HG03103 (cell line): ENCODE data around the gene NQO2.
"Not testable (repeated sequence)": the region's sequence is repeated elsewhere in the genome, so short reads cannot be mapped to it uniquely, and the experiment has no call there.

Source experiments
- ATAC-seq: cut with Tn5 transposase; IDR thresholded peaks from one replicate; pipeline ENCODE4 v1.9.1; 2021; ENCODE audit warnings: low read depth; ENCODE audit not compliant: unreplicated experiment

The NQO2 gene

DNA sequence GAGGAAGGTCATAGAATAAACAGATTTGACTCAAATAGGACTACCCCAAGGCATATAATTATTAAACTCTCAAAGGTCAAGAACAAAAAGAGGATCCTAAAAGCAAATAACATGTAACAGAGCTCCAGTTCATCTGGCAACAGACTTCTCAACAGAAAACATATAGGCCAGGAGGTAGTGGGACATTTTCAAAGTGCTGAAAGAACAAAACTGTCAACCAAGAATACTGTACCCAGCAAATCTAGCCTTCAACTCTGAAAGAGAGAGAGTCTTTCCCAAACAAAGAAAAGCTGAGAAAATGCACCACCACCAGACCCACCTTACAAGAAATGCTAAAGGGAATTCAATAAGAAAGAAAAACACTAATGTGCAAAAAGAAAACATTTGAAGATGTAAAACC lies 11.9 kb downstream of the NQO2 start:
- no peak for ATAC-seq

DNA sequence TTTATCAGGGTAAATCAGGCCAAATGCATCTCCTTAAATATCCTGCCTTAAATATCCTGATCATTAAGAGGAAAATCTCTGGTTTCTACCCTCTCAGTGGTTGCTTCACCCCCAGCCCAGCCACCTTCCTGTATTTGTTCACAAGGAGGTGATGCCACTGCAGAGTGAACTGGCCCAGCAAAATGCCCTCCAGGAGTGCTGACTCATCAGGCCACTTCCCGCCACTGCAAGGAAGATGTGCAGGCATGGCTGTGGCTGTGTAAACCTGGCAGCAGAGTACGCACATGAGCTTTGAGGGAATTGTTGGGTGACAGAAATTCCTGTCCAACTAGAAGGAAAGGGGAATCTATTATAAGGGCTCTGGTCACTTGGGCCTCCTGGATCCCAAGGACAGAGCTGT lies 13.8 kb downstream of the NQO2 start:
- no peak for ATAC-seq

DNA sequence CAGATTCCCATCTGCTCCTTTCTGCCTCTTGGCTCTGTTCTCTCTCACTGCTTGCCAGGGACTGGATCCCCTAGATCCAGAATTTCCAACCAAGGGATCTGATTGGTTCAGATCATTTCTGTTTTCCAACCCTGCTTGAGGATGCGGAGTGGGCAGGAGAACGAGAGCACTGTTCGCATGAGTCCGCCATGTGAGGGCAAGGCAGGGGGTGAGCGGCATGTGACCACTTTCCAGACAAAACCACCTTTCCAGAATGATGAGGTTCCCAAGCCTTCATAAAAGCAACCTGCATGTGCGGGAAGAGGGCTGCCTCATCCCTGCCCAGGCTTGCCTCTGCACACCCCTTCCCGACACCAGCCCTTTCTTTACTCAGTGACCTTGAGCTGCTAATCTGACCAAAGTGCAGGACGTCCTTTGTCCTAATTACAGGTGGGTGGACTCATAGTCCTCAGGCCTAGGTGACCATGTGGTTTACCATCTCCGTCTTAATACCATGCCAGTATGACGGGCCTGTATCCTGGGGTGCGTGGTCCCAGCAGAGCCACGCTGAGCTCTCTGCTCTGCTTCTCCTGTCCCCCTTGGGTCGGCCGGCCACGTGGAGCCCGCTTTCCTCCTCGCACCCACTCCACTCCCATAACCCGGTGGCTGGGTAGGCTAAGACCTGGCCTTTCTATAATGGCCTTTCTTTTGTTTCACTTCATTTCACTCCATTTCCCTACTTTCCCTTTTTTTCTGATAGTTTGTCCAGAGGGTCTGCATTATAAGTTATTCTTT lies 14.4 kb downstream of the NQO2 start:
- no peak for ATAC-seq

DNA sequence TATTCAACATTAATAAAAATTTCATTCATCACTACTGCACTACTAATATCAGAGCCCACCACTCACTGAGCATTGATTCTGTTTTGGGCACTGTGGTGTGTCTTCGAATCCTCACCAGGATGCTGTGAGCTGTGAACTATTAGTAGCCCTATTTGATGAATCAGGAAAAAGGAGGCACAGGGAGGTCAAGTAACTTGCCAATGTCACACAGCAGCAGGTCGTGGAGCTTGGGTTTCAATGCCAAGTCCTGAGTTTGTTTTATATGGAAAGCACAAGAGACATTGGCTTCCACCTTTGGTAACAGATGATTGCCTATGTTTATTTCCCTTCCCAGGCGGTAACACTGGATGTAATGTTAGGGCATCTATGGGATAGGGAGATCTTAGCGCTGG lies 15.0 kb downstream of the NQO2 start:
- ATAC-seq: no peak

DNA sequence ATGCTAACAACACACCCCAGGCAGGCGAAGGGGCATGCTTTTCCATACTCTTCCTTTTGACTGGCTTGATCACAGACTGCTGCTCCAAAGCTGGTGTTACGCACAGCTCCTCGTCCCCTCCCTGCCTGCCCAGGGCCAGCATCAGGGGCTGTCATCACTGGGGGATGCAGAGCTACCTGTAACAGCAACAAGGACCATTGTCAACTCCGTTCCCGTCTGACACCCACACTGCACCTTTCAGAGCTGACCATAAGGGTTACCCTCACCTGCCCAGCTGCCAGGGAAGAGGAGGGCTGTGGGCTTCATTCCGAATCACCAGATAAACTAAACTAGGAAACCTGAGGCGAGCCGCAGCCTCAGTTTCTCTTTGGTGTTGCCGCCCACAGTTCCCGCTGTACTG lies 15.4 kb downstream of the NQO2 start:
- no peak for ATAC-seq

DNA sequence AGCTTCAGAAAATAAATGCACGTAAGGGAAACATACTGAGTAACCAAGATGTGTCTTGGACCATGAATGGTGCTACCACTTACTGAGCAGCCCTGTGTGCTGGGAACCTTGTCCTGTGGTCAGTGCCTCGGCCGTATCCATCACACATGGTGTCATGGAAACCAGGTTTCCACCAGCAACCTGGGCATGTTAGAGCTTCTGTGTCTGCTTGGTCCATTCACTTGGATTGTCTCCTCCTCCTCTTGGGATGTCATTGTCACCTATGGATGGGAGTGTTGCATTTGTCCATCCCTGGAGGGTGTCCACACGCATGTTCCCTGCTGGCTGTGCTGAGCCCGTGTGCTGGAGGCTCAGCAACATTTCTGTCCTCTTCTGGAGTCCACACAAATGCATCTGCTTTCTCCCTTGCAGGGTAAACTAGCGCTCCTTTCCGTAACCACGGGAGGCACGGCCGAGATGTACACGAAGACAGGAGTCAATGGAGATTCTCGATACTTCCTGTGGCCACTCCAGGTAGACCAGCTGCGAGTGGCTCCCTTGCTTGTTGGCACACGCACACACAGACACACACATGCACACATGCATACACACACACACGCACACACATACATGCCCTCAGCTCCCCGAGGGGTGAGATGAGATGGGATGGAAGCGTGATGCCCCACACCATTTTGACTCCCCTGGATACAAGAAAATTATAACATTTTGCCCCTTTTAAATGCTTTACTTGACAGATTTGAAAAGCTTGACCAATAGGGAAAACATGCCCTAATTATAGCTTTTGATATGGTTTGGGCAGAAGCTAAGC lies 17.0 kb downstream of the NQO2 start:
- ATAC-seq: no peak

DNA sequence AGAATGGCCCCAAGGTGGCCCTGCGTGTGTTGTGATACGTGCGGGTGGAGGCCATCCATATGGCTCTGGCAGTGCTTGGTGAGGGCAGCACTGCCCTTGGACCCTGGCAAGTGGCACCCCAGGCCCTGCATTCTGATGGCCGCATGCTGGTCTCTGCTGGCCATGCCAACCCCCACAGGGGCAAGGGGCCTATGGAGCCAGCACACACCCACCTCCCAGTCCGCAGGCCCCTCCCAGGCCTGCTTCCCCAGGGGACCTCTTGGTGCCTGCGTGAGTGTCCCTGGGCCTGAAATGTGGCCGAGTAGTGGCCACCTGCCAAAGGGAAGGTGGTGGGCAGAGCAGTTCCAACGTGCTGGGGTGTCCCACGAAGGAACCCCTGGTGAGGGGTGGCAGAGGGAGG lies 17.6 kb downstream of the NQO2 start:
- no peak for ATAC-seq

DNA sequence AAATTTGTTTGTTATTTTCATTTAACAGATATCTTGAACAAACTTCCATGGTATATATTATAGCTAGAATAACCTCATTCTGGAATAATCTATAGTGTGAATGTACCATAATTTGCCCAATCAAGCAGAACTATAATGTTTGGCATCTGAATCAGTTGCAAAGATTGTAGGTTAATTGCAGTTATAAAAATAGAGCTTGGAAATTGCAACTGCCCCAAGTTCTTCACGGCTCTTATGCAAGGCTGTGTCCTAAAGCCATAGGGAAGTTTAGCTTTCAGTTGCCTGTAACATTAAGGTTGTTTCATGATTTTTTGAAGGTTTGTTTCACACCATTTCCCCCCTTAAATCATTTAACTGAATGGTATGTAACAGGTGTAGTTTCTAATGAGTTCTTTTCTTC lies 19.4 kb downstream of the NQO2 start:
- ATAC-seq: no peak

DNA sequence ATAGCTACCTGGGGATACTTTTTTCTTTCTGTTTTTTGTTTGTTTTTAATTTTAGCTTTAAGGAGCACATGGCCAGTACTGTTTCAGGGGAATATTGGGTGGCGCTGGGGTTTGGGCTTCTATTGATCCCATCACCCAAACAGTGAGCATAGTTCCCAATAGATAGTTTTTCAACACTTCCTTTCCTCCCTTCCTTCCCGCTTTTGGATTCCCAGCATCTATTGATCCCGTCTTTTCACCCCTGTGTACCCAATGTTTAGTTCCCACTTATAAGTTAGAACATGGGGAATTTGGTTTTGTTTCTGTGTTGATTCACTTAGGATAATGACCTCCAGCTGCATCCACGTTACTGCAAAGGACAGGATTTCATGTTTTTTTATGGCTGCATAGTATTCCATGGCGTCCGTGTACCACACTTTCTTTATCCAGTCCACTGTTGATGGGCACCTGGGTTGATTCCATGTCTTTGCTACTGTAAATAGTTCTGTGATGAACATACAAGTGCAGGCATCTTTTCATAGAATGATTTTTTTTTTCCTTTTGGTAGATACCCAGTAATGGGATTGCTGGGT lies 20.1 kb downstream of the NQO2 start:
- ATAC-seq: no peak

DNA sequence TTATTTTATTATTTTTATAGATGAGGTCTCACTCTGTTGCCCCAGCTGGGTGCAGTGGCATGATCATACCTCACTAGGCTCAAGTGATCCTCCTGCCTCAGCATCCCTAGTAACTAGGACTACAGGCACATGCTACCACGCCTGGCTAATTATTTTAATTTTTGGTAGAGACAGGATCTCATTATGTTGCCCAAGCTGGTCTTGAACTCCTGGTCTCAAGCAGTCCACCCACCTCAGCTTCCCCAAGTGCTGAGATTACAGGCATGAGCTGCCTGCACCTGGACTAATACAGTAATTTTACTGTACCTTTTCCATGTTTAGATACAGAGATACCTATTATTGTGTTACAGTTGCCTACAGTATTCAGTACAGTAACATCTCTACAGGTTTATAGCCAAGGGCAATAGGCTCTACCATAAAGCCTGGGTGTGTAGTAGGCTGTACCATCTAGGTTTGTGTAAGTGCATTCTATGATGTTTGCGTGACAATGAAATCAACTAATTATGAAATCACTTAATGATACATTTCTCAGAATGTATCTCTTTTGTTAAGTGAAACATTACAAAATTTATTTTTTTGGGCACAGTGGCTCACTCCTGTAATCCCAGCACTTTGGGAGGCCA lies 21.4 kb downstream of the NQO2 start:
- ATAC-seq: not testable (repeated sequence)

DNA sequence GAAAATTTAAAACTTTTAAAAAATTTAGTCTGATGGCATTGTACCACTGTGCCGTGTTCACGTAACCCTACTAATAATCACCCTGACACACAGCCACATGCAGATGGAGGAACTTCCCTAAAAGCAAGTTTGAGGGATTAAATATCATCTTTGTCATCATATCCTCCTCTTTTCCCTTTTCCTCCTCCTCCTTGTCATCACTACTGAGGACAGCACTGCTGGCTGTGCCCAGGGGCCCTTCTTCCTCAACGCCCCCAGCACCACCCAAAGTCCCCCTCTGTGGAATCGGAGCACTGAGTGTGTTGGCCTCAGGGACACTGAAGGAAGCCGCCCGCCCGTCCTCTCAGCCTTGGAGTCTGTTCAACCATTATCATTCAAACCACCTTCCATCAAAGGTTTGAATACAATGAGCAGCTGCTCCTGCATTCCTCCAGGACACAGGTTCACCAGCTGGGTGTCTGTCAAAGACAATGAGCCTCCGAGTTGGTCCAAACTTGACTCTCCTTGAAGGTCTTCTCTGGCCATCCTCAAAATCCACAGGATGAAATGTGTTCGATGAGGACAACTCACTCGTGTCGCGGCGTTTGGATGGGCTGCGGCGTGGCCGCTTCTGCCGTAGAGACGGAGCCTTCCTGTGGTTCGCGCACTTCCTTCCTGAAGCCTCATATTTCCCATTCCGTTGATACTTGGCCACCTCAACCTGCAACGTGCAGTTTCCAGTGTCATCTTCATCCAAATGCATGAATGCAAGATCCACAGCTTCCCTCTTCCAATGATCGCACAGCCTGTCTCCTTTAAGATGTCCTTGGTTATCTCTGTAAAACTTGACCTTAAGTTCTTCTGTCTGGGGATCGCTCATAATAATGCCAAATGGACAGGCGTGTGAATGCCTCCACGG lies 23.3 kb downstream of the NQO2 start:
- ATAC-seq: no peak

DNA sequence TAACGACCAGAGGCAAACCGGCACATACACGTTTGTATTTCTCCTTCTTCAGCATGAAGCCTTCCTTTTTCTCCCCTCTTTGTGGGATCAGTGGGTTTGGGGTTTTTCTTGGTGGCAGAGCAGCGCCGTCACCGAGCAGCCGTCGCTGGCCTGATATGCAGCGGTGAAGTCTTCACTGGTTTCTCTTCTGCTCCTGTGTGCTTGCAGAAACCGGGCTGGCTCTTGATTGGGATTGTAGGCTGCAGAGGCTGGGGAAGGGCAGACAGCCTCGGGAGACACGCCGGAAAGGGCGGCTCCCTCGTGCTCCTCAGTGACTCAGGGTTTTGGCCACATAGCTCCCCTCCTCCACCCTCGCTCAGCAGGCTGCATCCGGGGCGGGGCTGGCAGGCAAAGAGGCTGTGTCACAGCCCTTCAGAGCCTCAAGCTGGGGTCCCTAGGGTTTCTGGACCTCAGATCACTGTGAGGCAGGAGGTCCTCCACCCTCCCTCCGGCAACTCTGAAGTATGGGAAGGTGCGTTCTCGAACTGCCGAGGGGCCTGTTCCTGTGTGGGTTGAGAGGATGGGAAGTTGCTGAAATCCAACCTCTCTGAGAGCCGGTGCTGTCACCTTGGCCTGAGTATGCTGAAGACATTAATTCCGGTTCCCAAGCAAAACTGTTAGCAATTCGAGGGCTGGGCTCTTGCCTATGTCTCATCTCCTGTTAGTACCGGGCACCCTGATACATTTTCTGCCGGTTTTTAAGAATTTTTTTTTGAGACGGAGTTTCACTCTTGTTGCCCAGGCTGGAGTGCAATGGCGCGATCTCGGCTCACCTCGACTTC lies 24.2 kb downstream of the NQO2 start:
- ATAC-seq: peak; percentile 71

DNA sequence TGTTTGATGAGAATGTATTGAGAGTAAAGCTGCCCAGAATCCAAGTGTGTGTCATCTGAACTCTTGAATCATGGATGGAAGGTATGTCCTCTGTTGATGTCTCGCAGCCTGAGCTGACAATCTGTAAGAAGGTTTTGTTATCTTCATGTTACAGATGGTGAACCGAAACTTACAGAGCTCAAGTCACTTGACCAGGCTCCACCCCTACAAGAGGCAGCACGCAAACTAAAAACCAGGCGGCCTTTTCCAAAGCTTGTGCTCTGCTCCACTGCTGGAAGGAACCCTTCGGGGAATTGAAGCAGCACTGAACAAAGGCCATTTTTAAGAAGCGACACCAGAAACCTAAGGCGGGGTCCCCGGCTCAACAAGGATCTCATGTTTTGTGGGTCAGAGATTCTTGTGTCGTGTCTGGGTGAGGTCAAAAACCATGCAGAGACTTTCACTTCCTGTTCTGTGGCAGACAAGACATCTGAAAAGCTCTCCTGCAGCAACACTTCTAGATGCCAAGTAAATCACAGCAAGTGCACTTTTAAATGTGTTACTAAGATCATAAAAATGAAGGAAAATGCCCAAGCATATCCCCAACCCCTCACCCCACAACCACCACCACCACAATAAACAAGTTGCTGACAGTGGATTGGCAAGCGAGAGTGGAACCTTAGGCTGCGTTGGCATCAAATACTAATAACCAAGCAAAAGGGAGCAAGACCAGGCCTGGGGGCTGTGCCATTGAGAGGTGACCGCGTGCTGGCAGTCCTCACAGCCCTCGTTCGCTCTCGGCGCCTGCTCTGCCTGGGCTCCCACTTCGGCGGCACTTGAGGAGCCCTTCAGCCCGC lies 27.3 kb downstream of the NQO2 start:
- peak; percentile 64 for ATAC-seq

DNA sequence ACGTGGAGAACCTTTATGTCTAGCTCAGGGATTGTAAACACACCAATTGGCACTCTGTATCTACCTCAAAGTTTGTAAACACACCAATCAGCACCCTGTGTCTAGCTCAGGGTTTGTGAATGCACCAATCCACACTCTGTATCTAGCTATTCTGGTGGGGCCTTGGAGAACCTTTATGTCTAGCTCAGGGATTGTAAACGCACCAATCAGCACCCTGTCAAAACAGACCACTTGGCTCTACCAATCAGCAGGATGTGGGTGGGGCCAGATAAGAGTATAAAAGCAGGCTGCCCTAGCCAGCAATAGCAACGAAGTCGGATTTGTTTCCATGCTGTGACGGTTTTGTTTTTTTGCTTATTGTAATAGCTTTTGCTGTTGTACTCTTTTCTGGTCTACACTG lies 28.5 kb downstream of the NQO2 start:
- ATAC-seq: not testable (repeated sequence)

DNA sequence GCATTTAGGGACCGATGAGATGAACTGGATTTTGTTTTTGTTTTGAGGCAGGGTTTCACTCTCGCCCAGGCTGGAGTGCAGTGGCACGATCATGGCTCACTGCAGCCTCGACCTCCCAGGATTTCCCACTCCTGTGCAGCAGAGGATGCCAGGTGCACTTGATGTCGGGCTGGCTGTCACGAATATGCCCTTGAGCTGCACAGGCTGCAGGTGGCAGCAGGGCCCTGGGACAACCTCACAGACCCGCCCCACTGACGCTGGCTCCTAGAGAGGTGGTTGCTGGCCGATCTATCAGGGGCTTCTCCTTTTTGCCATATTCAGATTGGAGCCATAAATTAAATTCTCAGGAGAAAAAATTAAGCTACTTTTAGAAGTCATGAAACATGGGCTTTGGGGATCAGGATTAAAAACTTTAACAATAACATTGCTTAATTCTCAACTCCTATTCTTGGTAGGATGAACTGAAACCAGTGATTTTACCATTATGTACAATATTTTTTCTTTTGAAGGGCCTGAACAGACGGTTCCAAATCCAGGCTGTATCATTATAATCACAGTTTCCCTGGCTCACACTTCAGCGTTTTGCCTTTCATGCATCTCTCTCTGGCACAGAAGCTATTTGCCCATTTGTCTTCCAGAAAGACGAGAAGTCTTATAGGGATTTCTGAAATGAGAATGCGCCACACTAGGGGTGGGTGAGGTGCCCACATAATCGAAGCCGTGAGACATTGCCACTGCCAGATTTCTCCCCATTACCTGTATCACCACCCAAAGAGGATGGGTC lies 32.4 kb downstream of the NQO2 start:
- no peak for ATAC-seq

DNA sequence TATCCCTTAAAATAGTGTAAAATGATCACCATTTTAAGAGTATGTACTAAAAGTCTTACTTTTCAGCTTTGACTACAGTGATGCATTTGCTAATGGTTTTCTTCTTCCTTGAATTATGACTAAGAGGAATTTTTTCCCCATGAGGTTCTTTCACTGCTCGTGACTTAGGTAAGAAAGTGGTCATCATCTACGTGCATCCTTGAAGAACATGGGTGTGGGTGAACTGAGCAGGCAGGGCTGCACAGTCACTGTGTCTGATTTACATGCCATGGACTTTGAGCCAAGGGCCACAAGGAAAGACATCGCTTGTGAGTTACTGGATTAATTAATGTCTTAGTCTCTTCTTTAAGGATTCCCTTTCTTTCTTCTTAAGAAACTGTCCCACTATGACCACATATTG lies 33.3 kb downstream of the NQO2 start:
- no peak for ATAC-seq

DNA sequence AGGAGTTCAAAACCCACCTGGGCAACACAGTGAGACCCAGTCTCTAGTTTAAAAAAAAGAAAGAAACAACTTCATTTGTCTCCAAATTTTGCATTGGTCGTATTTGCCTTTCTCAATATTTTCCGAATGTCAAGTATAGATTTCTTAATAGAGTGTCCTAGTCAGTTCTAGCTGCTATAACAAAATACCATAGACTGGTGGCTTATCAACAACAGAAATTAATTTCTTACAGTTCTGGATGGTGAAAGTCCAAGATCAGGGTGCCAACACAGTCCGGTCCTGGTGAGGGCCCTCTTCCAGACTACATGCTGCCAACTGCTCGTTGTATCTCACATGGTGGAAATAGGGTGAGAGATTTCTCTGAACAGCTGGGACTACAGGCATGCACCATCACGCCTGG lies 34.0 kb downstream of the NQO2 start:
- ATAC-seq: no peak

DNA sequence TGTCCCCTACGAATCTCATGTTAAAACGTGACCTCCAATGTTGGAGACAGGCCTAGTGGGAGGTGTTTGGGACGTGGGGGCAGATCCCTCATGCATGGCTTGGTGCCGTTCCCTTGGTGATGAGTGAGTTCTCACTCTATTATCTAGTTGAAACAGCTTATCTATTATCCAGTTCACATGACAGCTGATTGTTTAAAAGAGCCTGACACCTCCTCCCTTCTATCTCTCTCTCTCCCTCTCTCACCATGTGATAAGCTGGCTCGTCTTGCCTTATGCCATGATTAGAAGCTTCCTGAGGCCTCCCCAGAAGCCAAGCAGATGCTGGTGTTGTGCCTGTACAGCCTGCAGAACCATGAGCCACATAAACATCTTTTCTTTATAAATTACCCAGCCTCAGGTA lies 35.7 kb downstream of the NQO2 start:
- no peak for ATAC-seq
